Measurements from ENCODE around the gene ZDHHC14. TPM values are rescaled to one million over a fixed set of nuclear protein-coding genes. Genes with fewer than 3 reads are reported as not detected.

Gene ZDHHC14
- total and polyA plus RNA-seq, 5 donors: 10.6 to 22.1 (median 20.2) TPM

DNA sequence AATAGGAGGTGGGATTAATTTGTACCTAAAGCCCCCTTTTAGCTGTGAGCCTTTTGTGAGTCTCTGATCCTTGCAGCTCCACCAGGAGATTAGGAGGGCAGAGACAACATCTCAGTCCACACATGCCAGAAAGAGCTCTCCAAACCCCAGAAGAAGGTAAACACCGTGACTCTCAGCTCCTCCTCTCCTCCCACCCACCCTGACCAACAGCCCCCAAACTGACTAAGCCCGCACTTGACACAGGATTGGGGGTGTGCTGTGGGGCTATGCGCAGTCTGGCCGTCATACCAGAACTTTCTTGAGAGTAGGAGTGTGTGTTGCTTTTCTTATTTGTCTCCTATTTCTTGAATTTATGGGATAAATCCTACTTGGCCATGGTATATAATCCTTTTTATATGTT is 277.3 kb downstream of the ZDHHC14 start:
- Histone ChIP-seq H3K4me3 (ENCODE audit: low read length) (no peak overlapping the region), H3K27ac (ENCODE audit: low read length) (no peak overlapping the region), H3K4me1 (ENCODE audit: control insufficient read depth, insufficient read depth, low read length) (no peaks in the 10 kb centered on the region), H3K9me3 (ENCODE audit: control insufficient read depth, low read length) (no peaks in the 10 kb centered on the region), H3K27me3 (ENCODE audit: control insufficient read depth, insufficient read depth) (no peaks in the 10 kb centered on the region)
- intact Hi-C loops (cut with DNase I): no loop called here
- ATAC-seq: no peak
- DNase-seq: no peak
- WGBS: 90% methylated on average over 4 of the region's 4 CpGs

GRCh38 chr6:157659536-157660271 is 278.7 kb downstream of the ZDHHC14 start:
- WGBS: 68% methylated on average over 19 of the region's 19 CpGs
- Histone ChIP-seq H3K4me3 (ENCODE audit: low read length) (no peak overlapping the region), H3K27me3 (ENCODE audit: control insufficient read depth, insufficient read depth) (no peaks in the 10 kb centered on the region), H3K27ac (ENCODE audit: low read length) (no peak overlapping the region), H3K4me1 (ENCODE audit: control insufficient read depth, insufficient read depth, low read length) (no peaks in the 10 kb centered on the region), H3K9me3 (ENCODE audit: control insufficient read depth, low read length) (no peaks in the 10 kb centered on the region)
- peak in 1 of 3 donors; percentile 53 for DNase-seq
- intact Hi-C loops (cut with DNase I): loop anchor here in 2 of 4 donors (10.0 kb wide), 2 partner anchors 275 to 345 kb away; partner anchors contain the start of gene ZDHHC14 (in 1 of the 2)
- ATAC-seq: no peak

DNA sequence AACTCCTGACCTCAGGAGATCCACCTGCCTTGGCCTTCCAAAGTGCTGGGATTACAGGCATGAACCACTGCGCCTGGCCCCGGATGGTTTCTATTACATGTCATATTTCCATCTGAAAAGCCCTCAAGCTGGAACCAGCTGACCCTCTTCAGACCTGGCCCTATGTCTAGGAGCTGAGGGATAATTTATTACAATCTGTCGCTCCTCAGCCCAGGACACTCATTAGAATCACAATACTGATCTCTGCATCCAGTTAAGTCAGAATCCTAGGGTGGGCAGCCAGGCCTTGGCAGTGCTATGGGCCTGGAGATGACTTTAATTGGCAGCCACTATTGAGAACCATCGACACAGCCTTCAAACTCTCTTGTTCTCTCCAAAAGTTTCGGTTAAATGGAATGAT is 279.4 kb downstream of the ZDHHC14 start:
- H3K4me1 ChIP-seq (ENCODE audit: control insufficient read depth, insufficient read depth, low read length): no peaks in the 10 kb centered on the region
- ATAC-seq: no peak
- no peaks in the 10 kb centered on the region for H3K9me3 ChIP-seq (ENCODE audit: control insufficient read depth, low read length)
- 79% methylated on average over 5 of the region's 5 CpGs for WGBS
- no peak overlapping the region for H3K4me3 ChIP-seq (ENCODE audit: low read length)
- no peak for DNase-seq
- intact Hi-C loops (cut with DNase I): loop anchor here in 2 of 4 donors (10.0 kb wide), 2 partner anchors 276 to 346 kb away; partner anchors contain the start of gene ZDHHC14 (in 1 of the 2)
- no peaks in the 10 kb centered on the region for H3K27me3 ChIP-seq (ENCODE audit: control insufficient read depth, insufficient read depth)
- no peak overlapping the region for H3K27ac ChIP-seq (ENCODE audit: low read length)

DNA sequence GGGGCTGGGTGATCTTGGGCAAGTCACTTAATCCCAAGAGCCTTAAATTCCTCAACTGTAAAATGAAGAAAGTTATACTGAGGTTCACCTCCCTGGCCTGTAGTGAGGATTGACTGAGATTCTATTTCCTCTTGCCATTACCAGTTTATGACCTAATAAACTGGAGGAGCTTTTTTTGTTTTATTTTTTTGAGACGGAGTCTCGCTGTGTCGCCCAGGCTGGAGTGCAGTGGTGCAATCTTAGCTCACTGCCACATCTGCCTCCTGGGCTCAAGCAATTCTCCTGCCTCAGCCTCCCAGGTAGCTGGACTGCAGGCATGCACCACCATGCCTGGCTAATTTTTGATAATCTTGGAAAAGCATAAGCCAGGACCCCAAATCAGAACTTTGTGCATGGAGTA is 280.7 kb downstream of the ZDHHC14 start:
- Histone ChIP-seq H3K4me3 (ENCODE audit: low read length) (no peak overlapping the region), H3K27me3 (ENCODE audit: control insufficient read depth, insufficient read depth) (no peaks in the 10 kb centered on the region), H3K27ac (ENCODE audit: low read length) (no peak overlapping the region), H3K4me1 (ENCODE audit: control insufficient read depth, insufficient read depth, low read length) (no peaks in the 10 kb centered on the region), H3K9me3 (ENCODE audit: control insufficient read depth, low read length) (no peaks in the 10 kb centered on the region)
- WGBS: 85% methylated on average over 3 of the region's 3 CpGs
- intact Hi-C loops (cut with DNase I): loop anchor here in 2 of 4 donors (10.0 kb wide), 2 partner anchors 277 to 347 kb away; partner anchors contain the start of gene ZDHHC14 (in 1 of the 2)
- DNase-seq: no peak
- no peak for ATAC-seq

GRCh38 chr6:157663261-157663660 is 282.3 kb downstream of the ZDHHC14 start:
- H3K4me3 ChIP-seq (ENCODE audit: low read length): no peak overlapping the region
- no peaks in the 10 kb centered on the region for H3K9me3 ChIP-seq (ENCODE audit: control insufficient read depth, low read length)
- no peak for DNase-seq
- 97% methylated on average over 5 of the region's 5 CpGs for WGBS
- no peak overlapping the region for H3K27ac ChIP-seq (ENCODE audit: low read length)
- ATAC-seq: no peak
- no peaks in the 10 kb centered on the region for H3K4me1 ChIP-seq (ENCODE audit: control insufficient read depth, insufficient read depth, low read length)
- H3K27me3 ChIP-seq (ENCODE audit: control insufficient read depth, insufficient read depth): no peaks in the 10 kb centered on the region
- intact Hi-C loops (cut with DNase I): loop anchor here in 2 of 4 donors (10.0 kb wide), 2 partner anchors 278 to 348 kb away; partner anchors contain the start of gene ZDHHC14 (in 1 of the 2)

DNA sequence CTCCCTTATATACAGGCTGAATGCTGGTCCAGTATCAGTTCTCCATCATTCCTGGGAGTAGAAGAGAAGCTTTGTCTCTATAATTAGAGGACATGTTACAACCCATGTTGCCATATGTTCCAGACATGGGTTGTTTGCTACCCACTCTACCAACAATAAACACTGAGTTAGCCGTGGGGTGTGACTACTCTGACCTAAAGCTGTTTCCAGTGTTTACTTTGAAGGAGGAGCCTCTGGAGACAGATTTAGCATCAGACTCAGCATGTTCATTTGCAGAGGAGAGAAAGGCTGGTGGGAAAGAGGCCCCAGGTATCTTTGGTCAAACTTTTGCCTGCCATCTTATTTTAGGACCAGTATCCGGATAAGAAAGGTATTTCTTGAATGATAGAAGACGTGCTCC is 284.2 kb downstream of the ZDHHC14 start:
- Histone ChIP-seq H3K4me1 (ENCODE audit: control insufficient read depth, insufficient read depth, low read length) (peaks cover 6% of the 10 kb centered on the region), H3K9me3 (ENCODE audit: control insufficient read depth, low read length) (no peaks in the 10 kb centered on the region), H3K4me3 (ENCODE audit: low read length) (no peak overlapping the region), H3K27me3 (ENCODE audit: control insufficient read depth, insufficient read depth) (no peaks in the 10 kb centered on the region), H3K27ac (ENCODE audit: low read length) (no peak overlapping the region)
- ATAC-seq (no peak), DNase-seq (no peak)
- intact Hi-C loops (cut with DNase I): loop anchor here (5.0 to 10.0 kb wide), 4 partner anchors 280 to 353 kb away; partner anchors contain the start of gene ZDHHC14 (in 1 of the 4)
- WGBS: 82% methylated on average over 3 of the region's 3 CpGs

GRCh38 chr6:157666729-157667128 is 285.7 kb downstream of the ZDHHC14 start:
- peaks cover 6% of the 10 kb centered on the region for H3K4me1 ChIP-seq (ENCODE audit: control insufficient read depth, insufficient read depth, low read length)
- 84% methylated on average over 3 of the region's 3 CpGs for WGBS
- H3K27me3 ChIP-seq (ENCODE audit: control insufficient read depth, insufficient read depth): no peaks in the 10 kb centered on the region
- H3K4me3 ChIP-seq (ENCODE audit: low read length): no peak overlapping the region
- intact Hi-C loops (cut with DNase I): loop anchor here (5.0 to 10.0 kb wide), 4 partner anchors 282 to 354 kb away; partner anchors contain the start of gene ZDHHC14 (in 1 of the 4)
- no peak for ATAC-seq
- no peaks in the 10 kb centered on the region for H3K9me3 ChIP-seq (ENCODE audit: control insufficient read depth, low read length)
- no peak overlapping the region for H3K27ac ChIP-seq (ENCODE audit: low read length)
- no peak for DNase-seq

- no peak for DNase-seq
- WGBS: 43% methylated on average over 11 of the region's 11 CpGs
- ATAC-seq: no peak
- intact Hi-C loops (cut with DNase I): loop anchor here (5.0 to 10.0 kb wide), 4 partner anchors 283 to 355 kb away; partner anchors contain the start of gene ZDHHC14 (in 1 of the 4)
- Histone ChIP-seq H3K27me3 (ENCODE audit: control insufficient read depth, insufficient read depth) (no peaks in the 10 kb centered on the region), H3K4me1 (ENCODE audit: control insufficient read depth, insufficient read depth, low read length) (peaks cover 6% of the 10 kb centered on the region), H3K9me3 (ENCODE audit: control insufficient read depth, low read length) (no peaks in the 10 kb centered on the region), H3K27ac (ENCODE audit: low read length) (no peak overlapping the region), H3K4me3 (ENCODE audit: low read length) (no peak overlapping the region)
Measured at GRCh38 chr6:157667211-157668008, 286.4 kb downstream of the ZDHHC14 start.

DNA sequence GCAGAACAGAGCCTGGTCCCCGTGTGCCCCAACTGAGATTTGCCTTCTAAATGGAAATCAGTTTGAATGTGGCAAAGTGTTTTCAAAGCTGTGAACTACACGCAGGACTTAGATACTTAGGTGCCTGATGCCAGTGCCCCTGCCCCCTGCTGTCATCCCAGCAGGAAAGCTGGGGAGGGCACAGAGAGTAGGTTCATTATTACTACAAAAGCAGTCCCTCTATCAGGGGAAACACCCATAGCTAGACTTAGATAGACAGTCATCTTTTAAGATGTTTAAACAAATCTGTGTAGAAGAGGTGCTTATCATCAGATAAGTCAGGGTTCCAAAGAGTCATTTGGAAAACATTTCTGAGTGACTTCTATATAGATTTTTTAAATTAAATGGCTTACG is 287.0 kb downstream of the ZDHHC14 start:
- 95% methylated on average over 3 of the region's 3 CpGs for WGBS

DNA sequence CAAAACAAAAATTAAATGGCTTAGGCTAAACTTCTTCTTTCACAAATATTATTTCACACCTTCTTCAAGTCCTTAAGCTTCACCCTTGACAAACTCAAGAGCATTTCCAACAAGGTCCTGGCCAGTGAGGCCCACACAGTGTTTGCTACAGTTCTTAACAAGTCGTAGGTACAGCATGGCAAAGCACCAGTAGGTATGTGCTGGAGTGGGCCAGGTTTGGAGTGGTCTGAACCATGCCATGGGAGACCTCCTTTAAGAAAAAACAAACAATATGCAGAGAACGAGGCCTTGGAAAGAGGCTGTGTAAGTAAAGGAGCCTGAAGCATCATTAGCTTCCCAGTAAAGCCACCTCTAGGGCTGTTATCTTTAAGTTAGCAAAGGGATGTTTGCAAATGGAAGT is 287.7 kb downstream of the ZDHHC14 start:
- no peaks in the 10 kb centered on the region for H3K27me3 ChIP-seq (ENCODE audit: control insufficient read depth, insufficient read depth)
- H3K4me1 ChIP-seq (ENCODE audit: control insufficient read depth, insufficient read depth, low read length): peaks cover 6% of the 10 kb centered on the region
- no peaks in the 10 kb centered on the region for H3K9me3 ChIP-seq (ENCODE audit: control insufficient read depth, low read length)
- DNase-seq (no peak), ATAC-seq (no peak)
- intact Hi-C loops (cut with DNase I): loop anchor here (5.0 to 10.0 kb wide), 4 partner anchors 284 to 356 kb away; partner anchors contain the start of gene ZDHHC14 (in 1 of the 4)
- H3K4me3 ChIP-seq (ENCODE audit: low read length): no peak overlapping the region
- peak overlapping the region; percentile 66 for H3K27ac ChIP-seq (ENCODE audit: low read length)
- WGBS: 93% methylated on average over 2 of the region's 2 CpGs

More for the DNA sequence above, 287.0 kb downstream of the ZDHHC14 start:
- no peak overlapping the region for H3K4me3 ChIP-seq (ENCODE audit: low read length)
- DNase-seq (no peak), ATAC-seq (no peak)
- H3K27ac ChIP-seq (ENCODE audit: low read length): no peak overlapping the region
- H3K27me3 ChIP-seq (ENCODE audit: control insufficient read depth, insufficient read depth): no peaks in the 10 kb centered on the region
- intact Hi-C loops (cut with DNase I): loop anchor here (5.0 to 10.0 kb wide), 4 partner anchors 283 to 356 kb away; partner anchors contain the start of gene ZDHHC14 (in 1 of the 4)
- H3K4me1 ChIP-seq (ENCODE audit: control insufficient read depth, insufficient read depth, low read length): peaks cover 6% of the 10 kb centered on the region
- H3K9me3 ChIP-seq (ENCODE audit: control insufficient read depth, low read length): no peaks in the 10 kb centered on the region

Data from right cardiac atrium (tissue), 5 donors.